Adrenal gland (tissue), 5 donors: ENCODE measurements around the gene FAM120B.

ENCODE experiments used
- POLR2A ChIP-seq, 2 donors: fragments of 450-650 bp; IDR thresholded peaks; one replicate each; pipeline ENCODE4 v1.6.1; 2017; ENCODE audit warnings: antibody characterized with exemption in 2 of 2, mild to moderate bottlenecking in 2 of 2, moderate library complexity in 1 of 2
- TF ChIP-seq, protein P1 (sequence below), 6 experiments: fragments of 450-650 bp in 4 of 6; fragments of 200-600 bp in 2 of 6; sonication (generic) in 1 of 6; IDR thresholded peaks; 1 replicate in 5 of 6; 2 replicates in 1 of 6; pipeline versions ENCODE4 v1.5.1 to v1.8.0; 2016 to 2021; ENCODE audit warnings: antibody characterized with exemption in 6 of 6, mild to moderate bottlenecking in 2 of 6, moderate library complexity in 1 of 6
- donor health status: DM: no; HTN: no; CAD: no.

DNA sequence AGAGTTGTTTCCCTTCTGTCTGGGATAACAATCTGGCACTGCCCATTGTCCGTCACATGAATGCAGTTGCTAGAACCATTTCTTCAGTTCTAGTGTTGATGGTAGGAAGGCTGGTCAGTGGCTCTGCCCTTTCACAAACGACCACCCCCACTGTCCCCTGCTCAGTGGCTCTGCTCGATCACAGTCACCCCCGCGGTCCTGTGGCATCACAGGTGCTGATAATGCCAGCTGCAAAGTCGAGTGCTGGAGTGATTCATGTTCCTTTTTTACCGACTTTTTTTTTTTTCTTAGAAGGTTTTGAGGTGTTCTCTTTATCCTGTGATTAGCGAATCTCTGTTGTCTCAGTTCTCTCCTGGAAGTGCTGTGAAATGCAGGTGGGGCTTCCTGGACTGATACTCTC, 22.8 kb downstream of the FAM120B start:
- no peak for TF ChIP-seq POLR2A (IDR thresholded peaks at IDR 0.05)
- TF ChIP-seq, protein P1, sequence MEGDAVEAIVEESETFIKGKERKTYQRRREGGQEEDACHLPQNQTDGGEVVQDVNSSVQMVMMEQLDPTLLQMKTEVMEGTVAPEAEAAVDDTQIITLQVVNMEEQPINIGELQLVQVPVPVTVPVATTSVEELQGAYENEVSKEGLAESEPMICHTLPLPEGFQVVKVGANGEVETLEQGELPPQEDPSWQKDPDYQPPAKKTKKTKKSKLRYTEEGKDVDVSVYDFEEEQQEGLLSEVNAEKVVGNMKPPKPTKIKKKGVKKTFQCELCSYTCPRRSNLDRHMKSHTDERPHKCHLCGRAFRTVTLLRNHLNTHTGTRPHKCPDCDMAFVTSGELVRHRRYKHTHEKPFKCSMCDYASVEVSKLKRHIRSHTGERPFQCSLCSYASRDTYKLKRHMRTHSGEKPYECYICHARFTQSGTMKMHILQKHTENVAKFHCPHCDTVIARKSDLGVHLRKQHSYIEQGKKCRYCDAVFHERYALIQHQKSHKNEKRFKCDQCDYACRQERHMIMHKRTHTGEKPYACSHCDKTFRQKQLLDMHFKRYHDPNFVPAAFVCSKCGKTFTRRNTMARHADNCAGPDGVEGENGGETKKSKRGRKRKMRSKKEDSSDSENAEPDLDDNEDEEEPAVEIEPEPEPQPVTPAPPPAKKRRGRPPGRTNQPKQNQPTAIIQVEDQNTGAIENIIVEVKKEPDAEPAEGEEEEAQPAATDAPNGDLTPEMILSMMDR (IDR thresholded peaks at IDR 0.05) = no peak
